H1 (cell line): ENCODE measurements around the gene POLDIP2. TPM values are rescaled to one million over a fixed set of nuclear protein-coding genes. Genes with fewer than 3 reads are reported as not detected.

ENCODE experiments used
- CTCF ChIA-PET: fragments of 300-600 bp; sonication (Branson Sonifier 250); formaldehyde crosslinking; loops from one replicate; lab custom pipeline; 2021; ENCODE audit not compliant: partially characterized antibody; lab: Charles Lee
- POLR2A ChIA-PET: fragments of 300-600 bp; sonication (Branson Sonifier 250); formaldehyde crosslinking; loops from one replicate; lab custom pipeline; 2021; ENCODE audit warnings: inconsistent platforms; ENCODE audit not compliant: partially characterized antibody; lab: Charles Lee
- DNase-seq, 2 experiments: peaks; one replicate each; pipeline versions ENCODE4 v3.0.0 to v3.0.0-alpha.2; 2010 to 2022; ENCODE audit warnings: low spot score in 2 of 2, low read depth in 1 of 2, mixed read lengths in 1 of 2
- FAIRE-seq: peaks from 2 replicates; lab custom pipeline; 2011; peaks lifted over from hg19 to GRCh38; lab: Jason Lieb, UNC
- H2AFZ ChIP-seq: 2 replicates; pipeline ENCODE4 v1.8.1; 2012; ENCODE audit warnings: low read length, inconsistent platforms
- H2AK5ac ChIP-seq: 2 replicates; pipeline ENCODE4 v1.6.1; 2013; ENCODE audit warnings: low read depth, low read length
- H2BK120ac ChIP-seq: replicated peaks from 2 replicates; pipeline ENCODE3; 2013; ENCODE audit warnings: low read depth, low read length, inconsistent platforms
- H2BK12ac ChIP-seq: 2 replicates; pipeline ENCODE4 v1.6.1; 2013; ENCODE audit warnings: low read depth, low read length
- H2BK15ac ChIP-seq: 2 replicates; pipeline ENCODE4 v1.6.1; 2013; ENCODE audit warnings: low read length
- H2BK20ac ChIP-seq: 2 replicates; pipeline ENCODE4 v1.6.1; 2013; ENCODE audit warnings: low read length
- H2BK5ac ChIP-seq: 2 replicates; pipeline ENCODE4 v1.6.1; 2013; ENCODE audit warnings: low read depth, low read length
- H3K14ac ChIP-seq: 2 replicates; pipeline ENCODE4 v1.6.1; 2013; ENCODE audit warnings: inconsistent platforms; ENCODE audit not compliant: insufficient read length
- H3K18ac ChIP-seq: 2 replicates; pipeline ENCODE4 v1.6.1; 2013; ENCODE audit warnings: low read length; ENCODE audit errors: extremely low read depth
- H3K23ac ChIP-seq: 2 replicates; pipeline ENCODE4 v1.6.1; 2013; ENCODE audit warnings: inconsistent platforms; ENCODE audit not compliant: insufficient read length
- H3K23me2 ChIP-seq: 2 replicates; pipeline ENCODE4 v1.6.1; 2013; ENCODE audit warnings: low read depth, low read length
- H3K27ac ChIP-seq: 2 replicates; pipeline ENCODE4 v1.6.1; 2011; ENCODE audit warnings: low read depth, low read length, inconsistent platforms
- H3K27me3 ChIP-seq, 4 experiments: replicated peaks in 1 of 4; 1 replicate in 1 of 4; 2 replicates in 3 of 4; pipeline versions ENCODE4 v1.6.1 to v1.8.1; 2011 to 2013; ENCODE audit warnings: low read length in 3 of 4, mild to moderate bottlenecking in 3 of 4, inconsistent platforms in 2 of 4, mixed read lengths in 2 of 4, moderate library complexity in 1 of 4; ENCODE audit not compliant: control insufficient read depth in 3 of 4, insufficient read depth in 3 of 4; ENCODE audit errors: extremely low read depth in 1 of 4
- H3K36me3 ChIP-seq, 4 experiments: 2 replicates each; pipeline versions ENCODE4 v1.6.1 to v1.8.1; 2011 to 2013; ENCODE audit warnings: mild to moderate bottlenecking in 4 of 4, low read length in 3 of 4, moderate library complexity in 2 of 4, control low read depth in 1 of 4, inconsistent platforms in 1 of 4; ENCODE audit not compliant: insufficient read depth in 4 of 4, control insufficient read depth in 2 of 4
- H3K4ac ChIP-seq: replicated peaks from 2 replicates; pipeline ENCODE3; 2013; ENCODE audit warnings: low read length, low read depth, mixed read lengths, inconsistent platforms; ENCODE audit not compliant: insufficient read length
- H3K4me1 ChIP-seq, 4 experiments: replicated peaks in 1 of 4; 1 replicate in 1 of 4; 2 replicates in 3 of 4; pipeline versions ENCODE4 v1.6.1 to v1.8.1; 2011 to 2013; ENCODE audit warnings: low read length in 3 of 4, inconsistent platforms in 2 of 4, mixed read lengths in 1 of 4; ENCODE audit not compliant: insufficient read depth in 4 of 4, control insufficient read depth in 3 of 4
- H3K4me2 ChIP-seq, 2 experiments: 2 replicates each; pipeline versions ENCODE4 v1.6.1 to v1.8.1; 2011 to 2013; ENCODE audit warnings: low read depth in 2 of 2, low read length in 2 of 2, control low read depth in 1 of 2, inconsistent platforms in 1 of 2, mild to moderate bottlenecking in 1 of 2; ENCODE audit not compliant: insufficient read depth in 1 of 2
- H3K4me3 ChIP-seq, 4 experiments: fragments of 200-600, 300-600 bp in 1 of 4; sonication (generic), shearing (Covaris generic), sonication (Bioruptor Twin) in 1 of 4; 2 replicates each; pipeline versions ENCODE4 v1.5.1 to v1.8.1; 2011 to 2016; ENCODE audit warnings: low read length in 4 of 4, low read depth in 3 of 4, control low read depth in 2 of 4, inconsistent platforms in 2 of 4, mild to moderate bottlenecking in 2 of 4, mixed read lengths in 1 of 4, moderate library complexity in 1 of 4; ENCODE audit not compliant: insufficient read depth in 2 of 4; ENCODE audit errors: extremely low read depth in 1 of 4
- H3K56ac ChIP-seq: replicated peaks from 2 replicates; pipeline ENCODE3; 2013; ENCODE audit warnings: low read depth, mild to moderate bottlenecking, mixed read lengths, low read length, inconsistent platforms; ENCODE audit not compliant: insufficient read length
- H3K79me1 ChIP-seq: 2 replicates; pipeline ENCODE4 v1.6.1; 2013; ENCODE audit warnings: low read depth, low read length, control low read depth
- H3K79me2 ChIP-seq, 2 experiments: 2 replicates each; pipeline versions ENCODE4 v1.6.1 to v1.8.1; 2012 to 2013; ENCODE audit warnings: low read length in 2 of 2, mild to moderate bottlenecking in 2 of 2, inconsistent platforms in 1 of 2; ENCODE audit not compliant: insufficient read depth in 2 of 2, control insufficient read depth in 1 of 2
- H3K9ac ChIP-seq, 4 experiments: replicated peaks in 1 of 4; 1 replicate in 1 of 4; 2 replicates in 3 of 4; pipeline versions ENCODE4 v1.6.1 to v1.8.1; 2011 to 2013; ENCODE audit warnings: low read depth in 3 of 4, low read length in 3 of 4, control low read depth in 2 of 4, mild to moderate bottlenecking in 2 of 4, moderate library complexity in 2 of 4, inconsistent platforms in 1 of 4; ENCODE audit errors: extremely low read depth in 1 of 4
- H3K9me3 ChIP-seq, 2 experiments: 2 replicates each; pipeline versions ENCODE4 v1.6.1 to v1.8.1; 2012 to 2013; ENCODE audit warnings: mild to moderate bottlenecking in 2 of 2, moderate library complexity in 2 of 2, control low read depth in 1 of 2, inconsistent platforms in 1 of 2, low read depth in 1 of 2, low read length in 1 of 2, mixed read lengths in 1 of 2; ENCODE audit not compliant: insufficient read depth in 2 of 2
- H4K20me1 ChIP-seq, 2 experiments: replicated peaks in 1 of 2; 2 replicates each; pipeline versions ENCODE3 to v1.8.1; 2011 to 2013; ENCODE audit warnings: inconsistent platforms in 2 of 2, low read length in 2 of 2, mild to moderate bottlenecking in 1 of 2; ENCODE audit not compliant: insufficient read depth in 2 of 2, control insufficient read depth in 1 of 2
- H4K5ac ChIP-seq: 2 replicates; pipeline ENCODE4 v1.6.1; 2013; ENCODE audit warnings: low read length, low read depth, mixed read lengths, inconsistent platforms; ENCODE audit not compliant: insufficient read length
- H4K8ac ChIP-seq: 2 replicates; pipeline ENCODE4 v1.8.0; 2013; ENCODE audit warnings: mild to moderate bottlenecking, moderate library complexity, low read length, inconsistent platforms; ENCODE audit not compliant: insufficient read depth; ENCODE audit errors: extremely low read depth
- H4K91ac ChIP-seq: replicated peaks from 2 replicates; pipeline ENCODE3; 2013; ENCODE audit warnings: low read length, mixed read lengths, inconsistent platforms; ENCODE audit not compliant: insufficient read length
- ASH2L ChIP-seq: fragments of 200-600, 300-600 bp; sonication (generic); IDR thresholded peaks from one replicate; pipeline ENCODE4 v1.7.1; 2017; ENCODE audit warnings: low read length
- CBX5 ChIP-seq: fragments of 300-800, 300-1000 bp; sonication (generic); IDR thresholded peaks from 2 replicates; pipeline ENCODE4 v1.7.1; 2016; ENCODE audit warnings: antibody characterized with exemption, low read length, low read depth
- CBX8 ChIP-seq: fragments of 300-800, 300-1000 bp; sonication (generic); IDR thresholded peaks from 2 replicates; pipeline ENCODE4 v1.7.1; 2016; ENCODE audit warnings: low read depth, low read length, borderline replicate concordance
- CHD2 ChIP-seq: IDR thresholded peaks from 2 replicates; pipeline ENCODE4 v1.6.1; 2012; ENCODE audit warnings: low read length, improper control_type of control experiment
- EGR1 ChIP-seq: IDR thresholded peaks from 2 replicates; pipeline ENCODE4 v1.6.1; 2011; ENCODE audit warnings: low read depth, low read length, borderline replicate concordance
- MAFK ChIP-seq: IDR thresholded peaks from 2 replicates; pipeline ENCODE4 v1.6.1; 2012; ENCODE audit warnings: low read depth, mild to moderate bottlenecking, improper control_type of control experiment, low read length
- RAD21 ChIP-seq, 2 experiments: IDR thresholded peaks in 1 of 2; conservative IDR thresholded peaks in 1 of 2; 2 replicates each; pipeline ENCODE4 v1.6.1; 2011; ENCODE audit warnings: low read depth in 2 of 2, low read length in 2 of 2, improper control_type of control experiment in 1 of 2, inconsistent platforms in 1 of 2, mild to moderate bottlenecking in 1 of 2, moderate library complexity in 1 of 2
- RNF2 ChIP-seq: fragments of 200-900, 300-1000 bp; sonication (generic); IDR thresholded peaks from 2 replicates; pipeline ENCODE4 v1.7.1; 2016; ENCODE audit warnings: borderline replicate concordance, low read depth, mild to moderate bottlenecking, antibody characterized with exemption, low read length; ENCODE audit not compliant: poor library complexity, severe bottlenecking; ENCODE audit errors: missing control alignments
- SIX5 ChIP-seq: IDR thresholded peaks from 2 replicates; pipeline ENCODE4 v1.6.1; 2011; ENCODE audit warnings: mild to moderate bottlenecking, low read depth, low read length
- SUZ12 ChIP-seq: fragments of 200-600 bp; sonication (generic); IDR thresholded peaks from 2 replicates; pipeline ENCODE4 v1.6.1; 2012; ENCODE audit warnings: mild to moderate bottlenecking, inconsistent platforms, low read length, moderate library complexity, mixed read lengths
- WGBS, 2 experiments: shearing (Covaris generic) in 1 of 2; methylation state at CpG; one replicate each; pipeline versions ENCODE4 v1.1.6 to v1.1.7; 2013 to 2015; ENCODE audit warnings: low lambda C conversion rate in 2 of 2, mixed read lengths in 2 of 2, inconsistent platforms in 1 of 2, low coverage in 1 of 2, missing lambda C conversion rate in 1 of 2; ENCODE audit not compliant: insufficient replicate concordance in 2 of 2, insufficient coverage in 1 of 2, insufficient read length in 1 of 2; ENCODE audit errors: extremely low coverage in 1 of 2, missing lambda C conversion rate in 1 of 2; 5-methylcytosine and 5-hydroxymethylcytosine counted together
- polyA plus RNA-seq, 7 experiments: library from polyadenylated mRNA; depleted of rRNA in 3 of 7; stranded (reverse) in 5 of 7; unstranded in 2 of 7; fragments of >200 nt in 5 of 7; fragments of 200-250 nt in 2 of 7; gene quantifications; 1 replicate in 5 of 7; 2 replicates in 1 of 7; 4 replicates in 1 of 7; pipeline versions ENCODE4 v1.2.1 to v1.2.3, GENCODE V29; 2011 to 2013; ENCODE audit warnings: missing spikeins in 2 of 7, mixed read lengths in 2 of 7
- total RNA-seq: library from RNA; stranded (reverse); fragmentation: NEBNext Ultra II Directional; extraction: Animal tissue kit (Norgen Biotek cat#: 25700); gene quantifications from 2 replicates; pipeline ENCODE4 v1.2.1, GENCODE V29; 2021
- TF ChIP-seq, protein P1 (sequence below), 3 experiments: IDR thresholded peaks; 1 replicate in 2 of 3; 2 replicates in 1 of 3; pipeline versions ENCODE4 v1.5.1 to v1.6.1; 2011; ENCODE audit warnings: low read length in 3 of 3, mild to moderate bottlenecking in 3 of 3, inconsistent platforms in 2 of 3, low read depth in 1 of 3, moderate library complexity in 1 of 3; ENCODE audit not compliant: insufficient read depth in 1 of 3; ENCODE audit errors: control extremely low read depth in 1 of 3

POLDIP2 gene
- total and polyA plus RNA-seq, 2 of the 8 experiments (the other 6 are each of a cell fraction or from before 2014, with no cell fraction given) = 74.0 to 76.1 TPM

DNA sequence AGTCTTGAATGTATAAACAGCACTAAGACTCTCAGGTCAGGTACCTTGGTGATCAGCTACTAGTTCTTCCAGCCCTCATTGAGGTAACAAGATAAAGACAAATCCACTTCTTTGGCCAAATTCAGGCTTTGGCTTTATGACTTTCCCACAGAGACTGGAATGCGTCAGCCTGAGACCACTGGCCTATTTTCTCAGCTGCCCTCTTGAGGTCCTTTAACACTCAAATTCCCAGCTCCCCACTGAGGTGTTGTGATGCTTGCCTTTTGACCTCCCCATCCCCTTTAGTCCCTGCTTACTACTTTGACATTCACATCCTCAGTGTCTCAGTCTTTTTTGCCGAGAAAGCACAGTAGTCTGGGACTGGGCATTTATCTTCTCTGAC is 11.1 kb downstream of the POLDIP2 start:
- peaks cover 22 to 57% (median 45%) of the 10 kb centered on the region in 4 experiments for H3K36me3 ChIP-seq
- DNase-seq = no peak
- TF ChIP-seq ASH2L (no peak), MAFK (no peak), SUZ12 (no peak), CBX5 (no peak), CHD2 (no peak), RNF2 (no peak), EGR1 (no peak), RAD21 (IDR thresholded peaks at IDR 0.05 in 1 of 2, conservative IDR thresholded peaks at IDR 0.05 in 1 of 2; ENCODE audit: low read depth in 2 of 2, low read length in 2 of 2) (no peak), CBX8 (no peak), SIX5 (no peak)
- TF ChIP-seq, protein P1, sequence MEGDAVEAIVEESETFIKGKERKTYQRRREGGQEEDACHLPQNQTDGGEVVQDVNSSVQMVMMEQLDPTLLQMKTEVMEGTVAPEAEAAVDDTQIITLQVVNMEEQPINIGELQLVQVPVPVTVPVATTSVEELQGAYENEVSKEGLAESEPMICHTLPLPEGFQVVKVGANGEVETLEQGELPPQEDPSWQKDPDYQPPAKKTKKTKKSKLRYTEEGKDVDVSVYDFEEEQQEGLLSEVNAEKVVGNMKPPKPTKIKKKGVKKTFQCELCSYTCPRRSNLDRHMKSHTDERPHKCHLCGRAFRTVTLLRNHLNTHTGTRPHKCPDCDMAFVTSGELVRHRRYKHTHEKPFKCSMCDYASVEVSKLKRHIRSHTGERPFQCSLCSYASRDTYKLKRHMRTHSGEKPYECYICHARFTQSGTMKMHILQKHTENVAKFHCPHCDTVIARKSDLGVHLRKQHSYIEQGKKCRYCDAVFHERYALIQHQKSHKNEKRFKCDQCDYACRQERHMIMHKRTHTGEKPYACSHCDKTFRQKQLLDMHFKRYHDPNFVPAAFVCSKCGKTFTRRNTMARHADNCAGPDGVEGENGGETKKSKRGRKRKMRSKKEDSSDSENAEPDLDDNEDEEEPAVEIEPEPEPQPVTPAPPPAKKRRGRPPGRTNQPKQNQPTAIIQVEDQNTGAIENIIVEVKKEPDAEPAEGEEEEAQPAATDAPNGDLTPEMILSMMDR (IDR thresholded peaks at IDR 0.05; ENCODE audit: control extremely low read depth in 1 of 3, insufficient read depth in 1 of 3, low read depth in 1 of 3, low read length in 3 of 3) = no peak

More for the DNA sequence above, 11.1 kb downstream of the POLDIP2 start:
- H2BK20ac ChIP-seq = no peak overlapping the region
- no peak overlapping the region for H4K8ac ChIP-seq
- H2BK15ac ChIP-seq = no peak overlapping the region
- peaks cover 13 to 15% of the 10 kb centered on the region in 2 experiments for H4K20me1 ChIP-seq
- H3K4me2 ChIP-seq = no peak overlapping the region
- no peak overlapping the region for H3K23ac ChIP-seq
- H4K5ac ChIP-seq = no peak overlapping the region
- no peak overlapping the region; a peak in 1 of 7 replicates for H3K9ac ChIP-seq
- H3K27ac ChIP-seq = no peak overlapping the region
- no peaks in the 10 kb centered on the region for H3K79me2 ChIP-seq
- H3K79me1 ChIP-seq = no peaks in the 10 kb centered on the region
- ChIA-PET POLR2A (interaction anchor here (1.1 to 9.7 kb wide), 8 partner anchors 10 to 56 kb away, joined by 4 to 92 read pairs (median 10); partner anchors contain the start of genes IFT20, POLDIP2, SEBOX and TNFAIP1), CTCF (interaction anchor here (0.7 to 2.5 kb wide), 9 partner anchors 8 to 460 kb away, joined by 3 to 10 read pairs (median 5); partner anchors contain the start of genes IFT20 and TNFAIP1)
- H3K4me1 ChIP-seq = peaks cover 0 to 4% (median 0%) of the 10 kb centered on the region in 4 experiments; a peak in 3 of 7 replicates
- no peaks in the 10 kb centered on the region for H3K23me2 ChIP-seq
- no peak overlapping the region for H3K56ac ChIP-seq
- H3K4me3 ChIP-seq = no peak overlapping the region
- no peak overlapping the region for H2AFZ ChIP-seq
- H3K27me3 ChIP-seq = no peaks in the 10 kb centered on the region
- no peak overlapping the region for H2BK120ac ChIP-seq
- H2BK5ac ChIP-seq = no peak overlapping the region
- H3K9me3 ChIP-seq = no peaks in the 10 kb centered on the region
- no peak overlapping the region for H3K18ac ChIP-seq
- no peak overlapping the region for H3K4ac ChIP-seq
- no peak overlapping the region for H2AK5ac ChIP-seq
- WGBS, 2 experiments = 74% methylated on average over 2 of the region's 2 CpGs; no CpG with 5 or more reads in 1 of the 2 experiments
- H2BK12ac ChIP-seq = no peak overlapping the region
- H4K91ac ChIP-seq = no peak overlapping the region
- FAIRE-seq = no peak
- no peak overlapping the region for H3K14ac ChIP-seq
